ENCODE measurements around the gene DBNDD2.

The DBNDD2 gene

GRCh38 chr20:45441746-45442145, 33.7 kb downstream of the DBNDD2 start:
- TF ChIP-seq EZH2phosphoT487 (IDR thresholded peaks at IDR 0.05; ENCODE audit: borderline replicate concordance) = no peak
- no peak for TF ChIP-seq CTCF (conservative IDR thresholded peaks at IDR 0.05; ENCODE audit: low read length)
- Histone ChIP-seq H3K27me3 (ENCODE audit: insufficient read depth, low read length, poor library complexity, severe bottlenecking) (no peaks in the 10 kb centered on the region), H3K4me3 (ENCODE audit: low read length, poor library complexity, severe bottlenecking) (no peak overlapping the region), H3K4me2 (ENCODE audit: low read depth, low read length, poor library complexity, severe bottlenecking) (no peak overlapping the region), H3K79me2 (ENCODE audit: insufficient read depth, low read length) (no peaks in the 10 kb centered on the region), H2AFZ (ENCODE audit: low read length) (no peak overlapping the region), H3K9me2 (replicated peaks; ENCODE audit: low read depth, low read length) (no peaks in the 10 kb centered on the region), H3K9ac (ENCODE audit: low read depth, low read length, poor library complexity, severe bottlenecking) (no peak overlapping the region), H3K36me3 (ENCODE audit: insufficient read depth, low read length) (no peaks in the 10 kb centered on the region), H3F3A (ENCODE audit: low read depth) (no peaks in the 10 kb centered on the region), H4K20me1 (ENCODE audit: insufficient read depth, low read length, poor library complexity, severe bottlenecking) (no peaks in the 10 kb centered on the region), H3K9me3 (ENCODE audit: insufficient read depth, low read depth, low read length) (no peaks in the 10 kb centered on the region), H3K4me1 (ENCODE audit: insufficient read depth, low read length, poor library complexity, severe bottlenecking) (peaks cover 37% of the 10 kb centered on the region)

DNA sequence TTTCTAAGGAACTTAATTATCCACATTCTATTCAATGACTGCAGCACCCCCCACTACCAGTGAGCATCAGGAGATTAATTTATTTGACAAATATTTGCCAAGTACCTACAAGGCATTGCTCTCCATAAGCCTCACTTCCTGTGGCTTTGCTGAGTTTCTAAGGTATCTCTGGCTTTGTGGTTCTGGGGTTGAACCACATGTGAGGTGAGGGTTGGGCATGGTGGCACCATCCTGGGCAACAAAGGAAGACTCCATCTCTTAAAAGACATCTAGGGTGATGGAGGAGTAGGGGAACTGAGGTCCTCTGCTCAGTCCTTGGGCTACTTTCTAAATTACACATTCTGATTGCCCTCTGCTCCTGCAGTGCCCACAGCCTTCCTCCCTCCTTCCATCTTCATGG, 36.0 kb downstream of the DBNDD2 start:
- no peaks in the 10 kb centered on the region for H3K9me2 ChIP-seq (replicated peaks; ENCODE audit: low read depth, low read length)
- H3K4me3 ChIP-seq (ENCODE audit: low read length, poor library complexity, severe bottlenecking) = peak overlapping the region; percentile 40
- no peaks in the 10 kb centered on the region for H3K9me3 ChIP-seq (ENCODE audit: insufficient read depth, low read depth, low read length)
- H4K20me1 ChIP-seq (ENCODE audit: insufficient read depth, low read length, poor library complexity, severe bottlenecking) = no peaks in the 10 kb centered on the region
- H3K4me2 ChIP-seq (ENCODE audit: low read depth, low read length, poor library complexity, severe bottlenecking) = peak overlapping the region; percentile 35
- no peak overlapping the region for H2AFZ ChIP-seq (ENCODE audit: low read length)
- no peaks in the 10 kb centered on the region for H3K36me3 ChIP-seq (ENCODE audit: insufficient read depth, low read length)
- H3F3A ChIP-seq (ENCODE audit: low read depth) = no peaks in the 10 kb centered on the region
- TF ChIP-seq CTCF (conservative IDR thresholded peaks at IDR 0.05; ENCODE audit: low read length) = no peak
- no peak; the same call in 1 of the 2 replicates for TF ChIP-seq EZH2phosphoT487 (IDR thresholded peaks at IDR 0.05; ENCODE audit: borderline replicate concordance)
- no peaks in the 10 kb centered on the region for H3K27me3 ChIP-seq (ENCODE audit: insufficient read depth, low read length, poor library complexity, severe bottlenecking)
- peaks cover 37% of the 10 kb centered on the region for H3K4me1 ChIP-seq (ENCODE audit: insufficient read depth, low read length, poor library complexity, severe bottlenecking)
- H3K79me2 ChIP-seq (ENCODE audit: insufficient read depth, low read length) = no peaks in the 10 kb centered on the region
- H3K9ac ChIP-seq (ENCODE audit: low read depth, low read length, poor library complexity, severe bottlenecking) = no peak overlapping the region

DNA sequence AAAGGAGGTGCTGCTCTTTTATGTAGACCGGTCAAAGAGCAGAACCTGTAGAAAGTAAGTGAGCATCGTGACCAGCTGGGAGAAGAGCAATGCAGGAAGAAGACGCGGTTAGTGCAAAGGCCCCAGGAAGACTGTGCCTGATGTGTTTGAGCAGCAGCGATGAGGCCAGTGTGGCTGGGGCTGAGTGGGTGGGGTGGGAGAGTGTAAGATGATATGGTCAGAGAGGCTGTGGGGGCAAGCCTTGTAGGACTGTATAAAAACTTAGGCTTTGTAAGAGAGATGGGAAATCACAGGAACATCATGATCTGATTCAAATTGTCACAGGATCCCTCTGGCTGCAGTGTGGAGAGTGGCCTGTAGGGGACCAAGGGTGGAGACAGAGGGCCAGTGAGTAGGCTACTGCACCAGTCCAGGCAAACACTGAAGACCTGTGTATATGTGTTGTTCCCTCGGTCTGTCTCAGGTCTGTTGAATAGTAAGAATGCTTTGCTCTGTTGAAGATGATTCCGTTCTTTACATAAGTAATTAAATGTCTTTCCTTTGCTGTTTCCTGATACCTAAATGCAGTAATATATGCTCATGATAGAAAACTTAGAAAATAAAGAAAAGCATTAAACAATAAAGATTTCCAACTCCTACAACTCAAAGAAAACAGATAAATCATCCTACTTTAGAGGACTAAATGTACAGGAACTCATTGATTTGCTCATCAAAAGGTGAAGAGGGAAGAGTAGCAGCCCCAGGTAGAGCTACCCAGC, 37.9 kb downstream of the DBNDD2 start:
- Histone ChIP-seq H3K9ac (ENCODE audit: low read depth, low read length, poor library complexity, severe bottlenecking) (no peak overlapping the region), H3K9me2 (replicated peaks; ENCODE audit: low read depth, low read length) (no peaks in the 10 kb centered on the region), H4K20me1 (ENCODE audit: insufficient read depth, low read length, poor library complexity, severe bottlenecking) (no peaks in the 10 kb centered on the region), H3K4me3 (ENCODE audit: low read length, poor library complexity, severe bottlenecking) (peak overlapping the region; percentile 4), H3K79me2 (ENCODE audit: insufficient read depth, low read length) (no peaks in the 10 kb centered on the region), H2AFZ (ENCODE audit: low read length) (no peak overlapping the region), H3K9me3 (ENCODE audit: insufficient read depth, low read depth, low read length) (no peaks in the 10 kb centered on the region), H3F3A (ENCODE audit: low read depth) (no peaks in the 10 kb centered on the region), H3K36me3 (ENCODE audit: insufficient read depth, low read length) (no peaks in the 10 kb centered on the region), H3K27me3 (ENCODE audit: insufficient read depth, low read length, poor library complexity, severe bottlenecking) (no peaks in the 10 kb centered on the region), H3K4me2 (ENCODE audit: low read depth, low read length, poor library complexity, severe bottlenecking) (peak overlapping the region; percentile 37), H3K4me1 (ENCODE audit: insufficient read depth, low read length, poor library complexity, severe bottlenecking) (peaks cover 30% of the 10 kb centered on the region)
- no peak for TF ChIP-seq EZH2phosphoT487 (IDR thresholded peaks at IDR 0.05; ENCODE audit: borderline replicate concordance)
- peak; percentile 78 for TF ChIP-seq CTCF (conservative IDR thresholded peaks at IDR 0.05; ENCODE audit: low read length)

All from Loucy (cell line).